H9 (cell line): ENCODE measurements around the gene CNPY2. TPM values are rescaled to one million over a fixed set of nuclear protein-coding genes. Genes with fewer than 3 reads are reported as not detected.

Source experiments
- DNase-seq: peaks from one replicate; pipeline ENCODE4 v3.0.0-alpha.2; 2017
- H2AFZ ChIP-seq: one replicate; pipeline ENCODE4 v1.6.1; 2013; ENCODE audit warnings: mild to moderate bottlenecking, low read length, control low read depth, moderate library complexity
- H2AK5ac ChIP-seq: 2 replicates; pipeline ENCODE4 v1.6.1; 2013; ENCODE audit warnings: low read length, control low read depth, mixed read lengths; ENCODE audit not compliant: insufficient read length
- H2BK120ac ChIP-seq: one replicate; pipeline ENCODE4 v1.6.1; 2013; ENCODE audit warnings: low read depth, mild to moderate bottlenecking, low read length, control low read depth, inconsistent platforms; ENCODE audit not compliant: poor library complexity, severe bottlenecking
- H2BK12ac ChIP-seq: 2 replicates; pipeline ENCODE4 v1.6.1; 2013; ENCODE audit warnings: low read length, control low read depth, mixed read lengths, low read depth; ENCODE audit not compliant: insufficient read length
- H2BK15ac ChIP-seq: 2 replicates; pipeline ENCODE4 v1.6.1; 2013; ENCODE audit warnings: low read depth, low read length, control low read depth
- H2BK20ac ChIP-seq: one replicate; pipeline ENCODE4 v1.6.1; 2013; ENCODE audit warnings: low read depth, mild to moderate bottlenecking, low read length, control low read depth, inconsistent platforms; ENCODE audit not compliant: poor library complexity, severe bottlenecking
- H2BK5ac ChIP-seq: 2 replicates; pipeline ENCODE4 v1.6.1; 2013; ENCODE audit warnings: low read length, control low read depth, mixed read lengths; ENCODE audit not compliant: insufficient read length
- H3K14ac ChIP-seq: 2 replicates; pipeline ENCODE4 v1.6.1; 2013; ENCODE audit warnings: low read length, control low read depth; ENCODE audit not compliant: insufficient read depth
- H3K18ac ChIP-seq: 2 replicates; pipeline ENCODE4 v1.6.1; 2013; ENCODE audit warnings: low read depth, mild to moderate bottlenecking, mixed read lengths, low read length, control low read depth; ENCODE audit not compliant: insufficient read length
- H3K23ac ChIP-seq: 2 replicates; pipeline ENCODE4 v1.6.1; 2013; ENCODE audit warnings: low read length, control low read depth, mixed read lengths, low read depth; ENCODE audit not compliant: insufficient read length
- H3K23me2 ChIP-seq: 2 replicates; pipeline ENCODE4 v1.6.1; 2013; ENCODE audit warnings: low read depth, mild to moderate bottlenecking, mixed read lengths, low read length, control low read depth; ENCODE audit not compliant: insufficient read length, poor library complexity, severe bottlenecking
- H3K27ac ChIP-seq: 2 replicates; pipeline ENCODE4 v1.5.1; 2013; ENCODE audit warnings: low read length, control low read depth, mixed read lengths, low read depth; ENCODE audit not compliant: insufficient read length
- H3K27me3 ChIP-seq: 2 replicates; pipeline ENCODE4 v1.6.1; 2013; ENCODE audit warnings: low read length, control low read depth, inconsistent platforms; ENCODE audit not compliant: insufficient read depth
- H3K4ac ChIP-seq: 2 replicates; pipeline ENCODE4 v1.6.1; 2013; ENCODE audit warnings: low read depth, mild to moderate bottlenecking, control low read depth, inconsistent platforms, low read length, moderate library complexity
- H3K4me1 ChIP-seq: 2 replicates; pipeline ENCODE4 v1.6.1; 2013; ENCODE audit warnings: low read length, control low read depth, inconsistent platforms; ENCODE audit not compliant: insufficient read depth
- H3K4me2 ChIP-seq: 2 replicates; pipeline ENCODE4 v1.6.1; 2013; ENCODE audit warnings: low read length, control low read depth, mixed read lengths; ENCODE audit not compliant: insufficient read length, insufficient read depth
- H3K56ac ChIP-seq: 2 replicates; pipeline ENCODE4 v1.6.1; 2013; ENCODE audit warnings: low read depth, mild to moderate bottlenecking, mixed read lengths, low read length, control low read depth; ENCODE audit not compliant: insufficient read length
- H3K79me1 ChIP-seq: 2 replicates; pipeline ENCODE4 v1.6.1; 2013; ENCODE audit warnings: low read depth, mild to moderate bottlenecking, moderate library complexity, low read length, control low read depth, inconsistent platforms; ENCODE audit not compliant: insufficient read depth, poor library complexity, severe bottlenecking
- H3K79me2 ChIP-seq: 2 replicates; pipeline ENCODE4 v1.6.1; 2013; ENCODE audit warnings: low read length, control low read depth, inconsistent platforms; ENCODE audit not compliant: insufficient read depth
- H3K9ac ChIP-seq: 2 replicates; pipeline ENCODE4 v1.6.1; 2013; ENCODE audit warnings: low read length, control low read depth, mixed read lengths; ENCODE audit not compliant: insufficient read length; ENCODE audit errors: extremely low read depth
- H3K9me3 ChIP-seq: one replicate; pipeline ENCODE4 v1.6.1; 2013; ENCODE audit warnings: low read depth, low read length, inconsistent platforms; ENCODE audit not compliant: control insufficient read depth
- H3T11ph ChIP-seq: one replicate; pipeline ENCODE4 v1.6.1; 2013; ENCODE audit warnings: mild to moderate bottlenecking, low read length, control low read depth, inconsistent platforms
- H4K20me1 ChIP-seq: one replicate; pipeline ENCODE4 v1.6.1; 2013; ENCODE audit not compliant: control insufficient read depth, insufficient read length, insufficient read depth
- H4K5ac ChIP-seq: 2 replicates; pipeline ENCODE4 v1.6.1; 2013; ENCODE audit warnings: low read depth, mild to moderate bottlenecking, mixed read lengths, low read length, control low read depth; ENCODE audit not compliant: insufficient read length
- H4K8ac ChIP-seq: replicated peaks from 2 replicates; pipeline ENCODE4 v1.6.1; 2013; ENCODE audit warnings: low read length, control low read depth, mixed read lengths, low read depth; ENCODE audit not compliant: insufficient read length
- H4K91ac ChIP-seq: 2 replicates; pipeline ENCODE4 v1.6.1; 2013; ENCODE audit warnings: low read depth, mild to moderate bottlenecking, moderate library complexity, mixed read lengths, low read length, control low read depth; ENCODE audit not compliant: insufficient read length
- H3K27ac Mint-ChIP-seq, 3 experiments: 2 replicates in 2 of 3; 3 replicates in 1 of 3; pipeline ENCODE4 v1.8.0; 2020 to 2021; ENCODE audit warnings: mixed read lengths in 3 of 3, mild to moderate bottlenecking in 1 of 3, moderate library complexity in 1 of 3
- H3K27me3 Mint-ChIP-seq: 2 replicates; pipeline ENCODE4 v1.8.0; 2021; ENCODE audit warnings: low read depth, mild to moderate bottlenecking, moderate library complexity, mixed read lengths
- H3K36me3 Mint-ChIP-seq, 3 experiments: 2 replicates in 2 of 3; 3 replicates in 1 of 3; pipeline ENCODE4 v1.8.0; 2020 to 2021; ENCODE audit warnings: low read depth in 3 of 3, mixed read lengths in 3 of 3; ENCODE audit not compliant: insufficient read depth in 1 of 3
- H3K4me1 Mint-ChIP-seq, 2 experiments: 2 replicates each; pipeline ENCODE4 v1.8.0; 2020; ENCODE audit warnings: mixed read lengths in 2 of 2
- H3K4me3 Mint-ChIP-seq, 2 experiments: 2 replicates in 1 of 2; 3 replicates in 1 of 2; pipeline ENCODE4 v1.8.0; 2020 to 2021; ENCODE audit warnings: mild to moderate bottlenecking in 2 of 2, mixed read lengths in 2 of 2, moderate library complexity in 1 of 2
- H3K9me3 Mint-ChIP-seq, 2 experiments: 2 replicates in 1 of 2; 3 replicates in 1 of 2; pipeline ENCODE4 v1.8.0; 2020; ENCODE audit warnings: mild to moderate bottlenecking in 2 of 2, mixed read lengths in 2 of 2, moderate library complexity in 1 of 2
- CTCF ChIP-seq: fragments of 200-600 bp; sonication (generic); conservative IDR thresholded peaks from 3 replicates; pipeline ENCODE4 v1.8.0; 2021; ENCODE audit warnings: antibody characterized with exemption, mild to moderate bottlenecking
- WGBS: extraction: QIAGEN DNeasy Blood & Tissue Kit; methylation state at CpG from one replicate; pipeline ENCODE4 v1.1.7; 2013; ENCODE audit warnings: missing lambda C conversion rate, low lambda C conversion rate, mixed read lengths; ENCODE audit not compliant: insufficient read length; ENCODE audit errors: extremely low coverage; 5-methylcytosine and 5-hydroxymethylcytosine counted together
- total RNA-seq: library from RNA; stranded (reverse); gene quantifications from 2 replicates; pipeline ENCODE4 v1.2.1, GENCODE V29; 2021

CNPY2 gene
- total RNA-seq, 1 experiment from 2014 or later, result 221 TPM

- Histone ChIP-seq H3K79me2 (no peaks in the 10 kb centered on the region), H3K4me1 (peaks cover 21% of the 10 kb centered on the region), H3K9me3 (no peaks in the 10 kb centered on the region), H2BK20ac (no peak overlapping the region), H4K20me1 (no peaks in the 10 kb centered on the region), H3K56ac (no peak overlapping the region), H3K27ac (no peak overlapping the region), H3K14ac (no peak overlapping the region; the same call in 1 of the 2 replicates), H4K8ac (no peak overlapping the region), H4K5ac (no peak overlapping the region), H3K23ac (no peak overlapping the region), H2AFZ (no peak overlapping the region), H4K91ac (no peak overlapping the region), H3K4me2 (peak overlapping the region; percentile 52), H2BK12ac (no peak overlapping the region), H3K23me2 (peaks cover 9% of the 10 kb centered on the region), H3K27me3 (no peaks in the 10 kb centered on the region), H2BK5ac (no peak overlapping the region), H3T11ph (no peak overlapping the region), H2AK5ac (no peak overlapping the region), H3K4ac (no peak overlapping the region), H3K9ac (no peak overlapping the region), H3K79me1 (no peaks in the 10 kb centered on the region), H3K18ac (no peak overlapping the region), H2BK15ac (no peak overlapping the region), H2BK120ac (no peak overlapping the region)
- H3K4me1 Mint-ChIP-seq, result peaks cover 40 to 43% of the 10 kb centered on the region in 2 experiments
- H3K4me3 Mint-ChIP-seq, result peak overlapping the region; percentile 4 to 20; a peak in 2 of 5 replicates
- peaks cover 0 to 11% (median 4%) of the 10 kb centered on the region in 3 experiments; a peak in 3 of 7 replicates for H3K36me3 Mint-ChIP-seq
- WGBS, result no CpG with 5 or more reads among the region's 8 CpGs
- DNase-seq, result no peak
- H3K9me3 Mint-ChIP-seq, result no peaks in the 10 kb centered on the region
- no peak for TF ChIP-seq CTCF
- peak overlapping the region in 2 of 3 experiments; percentile 65 to 79; a peak in 4 of 7 replicates for H3K27ac Mint-ChIP-seq
- H3K27me3 Mint-ChIP-seq, result peaks cover 11% of the 10 kb centered on the region
Measured at GRCh38 chr12:56337753-56338251, 22.0 kb upstream of the CNPY2 start.
